Prostate gland (tissue), 2 donors: ENCODE data around the gene CEBPB. TPM values are rescaled to one million over a fixed set of nuclear protein-coding genes. Genes with fewer than 3 reads are reported as not detected.
"Not testable (repeated sequence)": the region's sequence is repeated elsewhere in the genome, so short reads cannot be mapped to it uniquely, and the experiment has no call there.

Source experiments
- DNase-seq: peaks from one replicate; pipeline ENCODE4 v3.0.0-alpha.2; 2019; ENCODE audit warnings: low spot score
- H3K27ac ChIP-seq, 2 donors: fragments of 200-600 bp; sonication (generic); 2 replicates each; pipeline ENCODE4 v1.5.1; 2017 to 2019
- H3K27me3 ChIP-seq: fragments of 200-600 bp; sonication (generic); replicated peaks from 2 replicates; pipeline ENCODE4 v1.5.1; 2019; ENCODE audit not compliant: insufficient read depth
- H3K36me3 ChIP-seq, 2 donors: fragments of 200-600 bp; sonication (generic); 1 replicate in 1 of 2; 2 replicates in 1 of 2; pipeline versions ENCODE4 v1.5.1 to v1.8.1; 2017 to 2019
- H3K4me1 ChIP-seq: fragments of 200-600 bp; sonication (generic); replicated peaks from 2 replicates; pipeline ENCODE4 v1.5.1; 2019
- H3K4me3 ChIP-seq, 2 donors: fragments of 200-600 bp; sonication (generic); 2 replicates each; pipeline ENCODE4 v1.5.1; 2017 to 2019
- H3K9me3 ChIP-seq: fragments of 200-600 bp; sonication (generic); 2 replicates; pipeline ENCODE4 v1.5.1; 2017
- POLR2A ChIP-seq: fragments of 450-650 bp; IDR thresholded peaks from one replicate; pipeline ENCODE4 v1.6.1; 2016; ENCODE audit warnings: antibody characterized with exemption, mild to moderate bottlenecking
- POLR2AphosphoS5 ChIP-seq: sonication (generic); formaldehyde crosslinking; IDR thresholded peaks from one replicate; pipeline ENCODE4 v1.6.1; 2017; ENCODE audit warnings: antibody characterized with exemption
- WGBS: methylation state at CpG from one replicate; pipeline ENCODE4 v1.1.5; 2018; 5-methylcytosine and 5-hydroxymethylcytosine counted together
- intact Hi-C: fragments of 100-400 bp; cut with DNase I; formaldehyde crosslinking; loops from one replicate; pipeline ENCODE4 v1.14.2; 2022
- total RNA-seq, 2 donors: library from RNA; depleted of rRNA; stranded (reverse); fragments of >200 nt; gene quantifications; one replicate each; pipeline ENCODE4 v1.1.0, GENCODE V29; 2016
- TF ChIP-seq, protein P1 (sequence below), 4 experiments: fragments of 200-600 bp in 2 of 4; fragments of 450-650 bp in 2 of 4; sonication (generic) in 2 of 4; IDR thresholded peaks; 1 replicate in 3 of 4; 2 replicates in 1 of 4; pipeline ENCODE4 v1.5.1; 2016 to 2019; ENCODE audit warnings: antibody characterized with exemption in 4 of 4, mild to moderate bottlenecking in 2 of 4, moderate library complexity in 2 of 4

Gene CEBPB
- total RNA-seq, 2 donors from 2014 or later, result 72.8 to 77.2 TPM

- WGBS, result 1% methylated on average over 94 of the region's 99 CpGs
- H3K4me3 ChIP-seq, result peak within 1 kb of the TSS; percentile 96
- no peaks in the 10 kb centered on the region for H3K36me3 ChIP-seq
- no peaks in the 10 kb centered on the region for H3K9me3 ChIP-seq
- DNase-seq, result peak; percentile 91
- peak within 1 kb of the TSS; percentile 88 to 90 for H3K27ac ChIP-seq
- TF ChIP-seq, protein P1, sequence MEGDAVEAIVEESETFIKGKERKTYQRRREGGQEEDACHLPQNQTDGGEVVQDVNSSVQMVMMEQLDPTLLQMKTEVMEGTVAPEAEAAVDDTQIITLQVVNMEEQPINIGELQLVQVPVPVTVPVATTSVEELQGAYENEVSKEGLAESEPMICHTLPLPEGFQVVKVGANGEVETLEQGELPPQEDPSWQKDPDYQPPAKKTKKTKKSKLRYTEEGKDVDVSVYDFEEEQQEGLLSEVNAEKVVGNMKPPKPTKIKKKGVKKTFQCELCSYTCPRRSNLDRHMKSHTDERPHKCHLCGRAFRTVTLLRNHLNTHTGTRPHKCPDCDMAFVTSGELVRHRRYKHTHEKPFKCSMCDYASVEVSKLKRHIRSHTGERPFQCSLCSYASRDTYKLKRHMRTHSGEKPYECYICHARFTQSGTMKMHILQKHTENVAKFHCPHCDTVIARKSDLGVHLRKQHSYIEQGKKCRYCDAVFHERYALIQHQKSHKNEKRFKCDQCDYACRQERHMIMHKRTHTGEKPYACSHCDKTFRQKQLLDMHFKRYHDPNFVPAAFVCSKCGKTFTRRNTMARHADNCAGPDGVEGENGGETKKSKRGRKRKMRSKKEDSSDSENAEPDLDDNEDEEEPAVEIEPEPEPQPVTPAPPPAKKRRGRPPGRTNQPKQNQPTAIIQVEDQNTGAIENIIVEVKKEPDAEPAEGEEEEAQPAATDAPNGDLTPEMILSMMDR (IDR thresholded peaks at IDR 0.05), result peak in 2 of 4 experiments; percentile 9 to 26
- TF ChIP-seq POLR2A (peak; percentile 79), POLR2AphosphoS5 (peak; percentile 17)
- intact Hi-C loops, result no loop called here
- H3K4me1 ChIP-seq, result peaks cover 25% of the 10 kb centered on the region
- H3K27me3 ChIP-seq, result no peaks in the 10 kb centered on the region
These were observed 36.9 kb upstream of the CEBPB start, which contains the start of gene PEDS1 for GRCh38 chr20:50153500-50154377. TSS of gene PEDS1 (minus strand) at chr20:50153723. CDS start at chr20:50153637, 86 bp downstream.

DNA sequence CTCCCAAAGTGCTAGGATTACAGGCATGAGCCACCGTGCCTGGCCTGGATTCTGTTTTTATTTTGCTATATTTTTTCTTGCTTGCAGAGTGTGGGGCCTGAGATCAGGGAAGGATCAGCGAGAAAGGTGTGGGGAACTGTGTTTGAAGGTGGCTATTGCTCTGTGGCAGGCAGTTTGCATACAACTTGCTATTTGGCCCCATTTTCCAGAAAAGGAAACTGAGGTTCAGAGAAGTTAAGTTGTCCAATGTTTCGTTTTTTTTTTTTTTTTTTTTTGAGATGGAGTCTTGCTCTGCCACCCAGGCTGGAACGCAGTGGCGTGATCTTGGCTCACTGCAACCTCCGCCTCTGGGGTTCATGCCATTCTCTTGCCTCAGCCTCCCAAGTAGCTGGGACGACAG lies 29.1 kb upstream of the CEBPB start:
- H3K4me1 ChIP-seq, H3K27me3 ChIP-seq, H3K36me3 ChIP-seq, DNase-seq, H3K4me3 ChIP-seq, H3K27ac ChIP-seq, intact Hi-C loops, H3K9me3 ChIP-seq: not testable (repeated sequence)
- WGBS, result 91% methylated on average over 7 of the region's 7 CpGs

DNA sequence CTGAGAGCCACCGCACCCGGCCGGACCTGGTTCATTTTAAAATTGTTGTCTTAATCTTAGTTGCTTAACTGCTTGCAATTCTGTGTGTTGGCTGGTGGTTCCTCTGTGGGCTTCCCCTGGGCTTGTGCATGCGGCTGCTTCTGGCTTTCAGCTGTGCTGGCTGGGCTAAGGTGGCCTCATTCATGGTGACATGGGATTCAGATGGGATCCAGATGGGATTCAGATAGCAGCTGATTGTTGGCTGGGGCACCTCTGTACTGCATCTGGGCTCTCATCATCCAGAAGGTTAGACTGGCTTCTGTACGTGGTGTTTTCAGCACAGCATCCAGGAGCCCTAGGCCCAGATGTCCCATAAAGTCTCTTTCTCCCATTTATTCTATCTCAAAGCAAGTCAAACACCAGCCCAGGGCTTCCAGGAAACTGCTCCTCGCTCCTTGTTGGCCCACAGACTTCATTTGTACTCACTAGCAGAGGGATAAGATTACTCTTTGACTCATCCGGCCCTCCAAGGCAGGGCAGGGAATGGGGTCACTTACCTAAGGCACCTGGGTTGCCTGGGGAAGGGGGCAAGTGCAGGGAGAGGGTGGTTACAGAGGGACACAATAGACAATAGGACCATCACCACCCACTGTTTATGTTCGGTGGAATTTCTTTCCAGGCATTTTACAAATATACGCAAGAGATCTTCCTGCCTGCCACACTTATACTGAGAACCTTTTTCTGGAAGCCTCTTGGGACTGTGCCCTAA lies 26.9 kb upstream of the CEBPB start:
- Histone ChIP-seq H3K4me1 (no peaks in the 10 kb centered on the region), H3K27me3 (no peaks in the 10 kb centered on the region), H3K4me3 (no peak overlapping the region), H3K27ac (peak overlapping the region; percentile 43 to 46), H3K36me3 (no peaks in the 10 kb centered on the region), H3K9me3 (no peaks in the 10 kb centered on the region)
- intact Hi-C loops, result no loop called here
- TF ChIP-seq, protein P1 (IDR thresholded peaks at IDR 0.05), result no peak
- no peak for DNase-seq
- 53% methylated on average over 9 of the region's 9 CpGs for WGBS

GRCh38 chr20:50165684-50166554 lies 24.7 kb upstream of the CEBPB start:
- no peaks in the 10 kb centered on the region for H3K9me3 ChIP-seq
- peak; percentile 100 for TF ChIP-seq POLR2AphosphoS5
- TF ChIP-seq, protein P1 (IDR thresholded peaks at IDR 0.05), result no peak
- peak; percentile 56 for TF ChIP-seq POLR2A
- H3K4me3 ChIP-seq, result peak overlapping the region in 1 of 2 donors; percentile 8
- peak overlapping the region; percentile 80 to 83 for H3K27ac ChIP-seq
- DNase-seq, result peak; percentile 99
- 4% methylated on average over 20 of the region's 20 CpGs for WGBS
- no peaks in the 10 kb centered on the region for H3K36me3 ChIP-seq
- no peaks in the 10 kb centered on the region for H3K27me3 ChIP-seq
- no peaks in the 10 kb centered on the region for H3K4me1 ChIP-seq
- intact Hi-C loops, result no loop called here
